ENCODE measurements around the gene ETV1.
A peak's percentile ranks its signal among the peaks of the same experiment; 100 is the strongest.
"Not testable (repeated sequence)": the region's sequence is repeated elsewhere in the genome, so short reads cannot be mapped to it uniquely, and the experiment has no call there.

ETV1 gene

DNA sequence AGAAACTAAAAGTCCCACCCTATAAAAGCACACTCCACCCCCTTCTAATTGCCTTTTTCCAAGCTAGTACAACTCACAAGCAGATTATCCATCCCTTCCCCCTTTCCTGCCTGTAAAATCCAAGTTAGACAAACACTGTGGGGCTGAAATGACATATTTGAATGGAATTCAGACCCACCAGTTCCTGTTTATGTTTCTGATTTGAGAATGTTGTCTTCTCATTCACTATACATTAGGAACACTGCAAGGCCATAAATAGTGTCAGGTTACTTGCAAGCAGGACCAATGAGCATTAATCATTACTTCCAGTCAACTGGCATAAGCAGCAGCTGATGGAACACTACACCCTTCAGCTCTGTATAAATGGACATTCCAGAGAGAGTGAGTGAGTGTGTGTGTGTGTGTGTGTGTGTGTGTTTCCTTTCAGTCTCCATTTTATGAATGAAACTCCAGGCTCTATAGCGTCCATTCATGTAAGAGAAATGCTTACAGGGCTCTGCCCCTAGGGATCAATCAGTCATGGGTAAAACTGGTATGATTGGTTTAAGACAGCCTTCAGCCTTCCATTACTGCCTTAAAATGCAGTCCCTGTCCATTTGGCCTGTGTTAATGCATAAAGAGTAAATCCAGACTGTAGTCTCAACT lies 69.3 kb downstream of the ETV1 start:
- DNase-seq = peak; percentile 99

DNA sequence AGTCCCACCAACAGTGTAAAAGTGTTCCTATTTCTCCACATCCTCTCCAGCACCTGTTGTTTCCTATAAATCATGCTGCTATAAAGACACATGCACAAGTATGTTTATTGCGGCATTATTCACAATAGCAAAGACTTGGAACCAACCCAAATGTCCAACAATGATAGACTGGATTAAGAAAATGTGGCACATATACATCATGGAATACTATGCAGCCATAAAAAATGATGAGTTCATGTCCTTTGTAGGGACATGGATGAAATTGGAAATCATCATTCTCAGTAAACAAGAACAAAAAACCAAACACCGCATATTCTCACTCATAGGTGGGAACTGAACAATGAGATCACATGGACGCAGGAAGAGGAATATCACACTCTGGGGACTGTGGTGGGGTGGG lies 71.1 kb downstream of the ETV1 start:
- DNase-seq = not testable (repeated sequence)

GRCh38 chr7:13917103-13917502 lies 72.4 kb downstream of the ETV1 start:
- DNase-seq = not testable (repeated sequence)

DNA sequence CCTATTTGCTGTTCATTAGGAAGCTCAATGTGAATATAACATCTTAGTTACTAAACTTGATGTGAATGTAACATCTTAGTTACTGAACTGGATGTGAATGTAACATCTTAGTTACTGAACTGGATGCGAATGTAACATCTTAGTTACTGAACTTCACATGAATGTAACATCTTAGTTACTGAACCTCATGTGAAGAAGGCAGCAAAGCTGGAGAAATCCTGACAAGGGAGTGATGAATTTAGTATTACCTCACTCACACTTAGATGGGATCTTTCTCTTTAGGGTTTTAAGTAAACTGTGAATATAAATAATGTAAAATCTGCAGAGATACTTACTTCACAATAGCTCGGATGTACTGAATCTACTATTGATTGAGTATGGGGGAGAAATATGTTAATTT lies 73.6 kb downstream of the ETV1 start:
- no peak for DNase-seq

- DNase-seq = no peak
Measured at GRCh38 chr7:13912715-13913278, 76.7 kb downstream of the ETV1 start.

GRCh38 chr7:13911909-13912308 lies 77.6 kb downstream of the ETV1 start:
- DNase-seq = peak; percentile 5

- no peak for DNase-seq
Measured at GRCh38 chr7:13910805-13911551, 78.5 kb downstream of the ETV1 start.

- DNase-seq = no peak
Measured at GRCh38 chr7:13908667-13909397, 80.6 kb downstream of the ETV1 start.

- no peak for DNase-seq
Measured at GRCh38 chr7:13907831-13908230, 81.6 kb downstream of the ETV1 start.

DNA sequence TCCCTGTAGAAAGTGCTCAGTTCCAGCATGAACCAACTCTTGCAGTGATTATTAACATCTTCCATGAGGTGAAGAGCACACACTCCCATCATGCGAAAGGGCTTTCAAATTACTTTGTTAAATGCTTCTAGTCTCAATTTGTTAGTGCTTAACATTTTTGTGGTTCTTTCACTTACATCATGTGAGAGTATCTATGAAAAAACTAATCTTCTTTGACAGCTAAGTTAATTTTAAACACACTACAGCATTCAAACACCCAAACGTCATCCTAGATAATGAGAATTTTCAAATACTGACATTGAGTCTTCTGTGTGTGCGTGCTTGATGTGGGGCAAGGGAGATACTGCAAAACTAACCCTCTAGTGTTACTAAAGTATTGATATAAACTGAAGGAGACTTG lies 84.8 kb downstream of the ETV1 start:
- no peak for DNase-seq

DNA sequence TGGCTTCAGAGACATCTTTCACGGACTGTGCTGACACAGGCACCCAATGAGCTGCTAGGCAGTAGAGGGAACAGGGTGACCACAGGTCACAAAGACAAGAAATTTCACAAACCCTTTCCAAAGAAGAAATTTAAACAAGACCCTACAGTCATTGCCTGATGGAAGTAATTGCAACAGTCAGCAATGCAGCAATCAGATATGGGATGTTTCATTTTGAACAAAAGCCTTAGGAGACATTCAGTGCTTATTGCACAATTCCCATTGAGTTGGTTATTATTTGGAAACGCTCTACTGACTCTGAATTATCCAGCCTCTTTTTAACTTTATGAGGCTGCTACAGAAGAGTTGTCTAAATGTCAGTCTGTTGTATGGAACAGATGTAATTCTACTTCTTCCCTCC lies 85.5 kb downstream of the ETV1 start:
- DNase-seq = no peak

GRCh38 chr7:13901577-13901976 lies 87.9 kb downstream of the ETV1 start:
- no peak for DNase-seq

- DNase-seq = no peak
Measured at GRCh38 chr7:13898957-13899670, 90.4 kb downstream of the ETV1 start.

DNA sequence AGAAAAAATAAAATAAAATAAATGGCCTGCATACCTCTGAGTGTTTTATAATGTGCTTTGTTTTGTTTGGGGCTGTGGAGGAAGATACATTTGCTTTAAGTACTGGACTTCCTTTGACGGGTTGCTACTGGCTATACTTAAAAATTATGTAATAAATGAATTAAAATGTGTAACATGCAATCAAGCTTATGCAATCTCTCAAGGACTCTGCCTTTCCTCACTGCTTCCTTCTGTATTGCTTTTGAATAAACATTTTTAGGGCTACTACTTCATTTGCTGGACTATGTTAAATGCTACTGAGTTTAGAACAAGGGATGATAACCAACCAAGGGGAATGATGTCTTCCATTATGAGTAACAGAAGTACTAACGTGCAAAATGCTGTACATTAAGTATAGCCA lies 91.6 kb downstream of the ETV1 start:
- no peak for DNase-seq

GRCh38 chr7:13894954-13895353 lies 94.5 kb downstream of the ETV1 start:
- DNase-seq = no peak

DNA sequence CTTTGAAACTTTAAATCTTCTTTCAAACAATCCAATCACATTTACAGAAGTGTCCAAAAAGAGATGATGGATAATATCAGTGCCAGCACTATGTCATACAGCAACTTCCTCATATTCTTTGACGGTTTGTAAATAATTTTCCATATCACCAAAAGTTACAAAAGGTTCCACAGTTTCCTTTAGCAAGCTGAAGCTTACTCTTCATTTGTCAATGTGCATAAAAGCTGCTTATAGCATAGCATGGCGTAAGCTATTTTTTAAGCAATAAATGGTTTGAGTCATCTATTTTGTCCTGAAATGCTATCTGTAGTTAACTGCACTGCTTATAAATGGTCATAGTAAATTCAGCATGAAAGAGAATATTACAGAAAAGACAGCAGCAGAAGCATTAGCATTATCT lies 95.1 kb downstream of the ETV1 start:
- no peak for DNase-seq

DNA sequence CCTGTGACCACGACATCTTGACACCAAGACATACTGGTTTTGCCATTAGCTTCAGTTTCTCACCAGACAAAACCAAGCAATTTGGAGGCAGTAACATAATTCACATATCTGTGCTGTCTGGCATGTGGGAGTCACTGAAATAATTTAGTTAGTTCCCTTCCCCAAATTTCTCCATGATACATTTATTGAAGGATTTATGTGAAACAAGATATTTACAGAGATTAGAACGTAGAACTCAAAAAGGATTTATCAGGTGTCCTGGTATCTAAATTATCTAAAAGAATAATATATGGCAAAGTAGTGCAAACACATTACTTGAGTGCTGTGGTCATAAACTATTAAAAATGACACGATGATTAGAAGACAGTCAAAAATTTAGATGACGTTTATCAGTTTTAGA lies 98.7 kb downstream of the ETV1 start:
- no peak for DNase-seq

- DNase-seq = no peak
Measured at GRCh38 chr7:13886356-13886755, 103.1 kb downstream of the ETV1 start.

DNA sequence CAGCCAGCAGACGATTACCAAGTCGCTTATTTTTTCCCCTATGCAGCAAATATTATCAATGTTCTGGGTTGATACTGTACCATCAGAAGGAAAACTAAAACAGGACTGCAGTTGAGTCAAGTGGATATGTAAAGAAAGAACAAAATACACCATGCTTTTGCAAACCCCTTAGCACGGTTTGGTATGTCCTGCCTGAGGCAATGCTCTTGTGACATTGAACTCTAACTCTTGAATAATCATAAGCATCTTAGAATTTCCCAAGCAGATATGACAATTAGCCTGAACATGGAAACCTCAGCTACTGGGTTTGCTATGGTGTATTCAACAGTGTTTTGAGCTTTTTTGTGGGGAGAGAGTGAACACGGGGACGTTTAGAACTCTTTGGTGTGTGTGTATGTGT lies 107.4 kb downstream of the ETV1 start:
- DNase-seq = no peak

DNA sequence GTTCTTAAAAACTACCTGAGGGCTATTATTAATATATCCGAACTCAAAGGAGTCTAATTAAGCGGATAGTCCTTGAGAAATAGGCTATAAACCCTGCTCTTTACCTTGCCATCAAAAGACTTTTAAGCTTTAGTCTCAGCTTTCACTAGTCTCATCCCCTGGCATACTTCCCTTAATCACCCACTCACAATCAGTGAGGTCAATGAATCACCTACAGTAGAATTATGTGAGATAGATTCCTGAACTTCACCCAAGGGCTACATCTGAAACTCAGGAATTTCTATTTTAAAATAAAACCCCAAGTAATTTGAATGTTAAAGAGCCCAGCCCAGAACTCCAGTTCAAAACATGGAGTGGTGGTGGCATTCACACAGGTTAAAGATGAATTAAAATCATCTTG lies 108.7 kb downstream of the ETV1 start:
- DNase-seq = no peak

DNA sequence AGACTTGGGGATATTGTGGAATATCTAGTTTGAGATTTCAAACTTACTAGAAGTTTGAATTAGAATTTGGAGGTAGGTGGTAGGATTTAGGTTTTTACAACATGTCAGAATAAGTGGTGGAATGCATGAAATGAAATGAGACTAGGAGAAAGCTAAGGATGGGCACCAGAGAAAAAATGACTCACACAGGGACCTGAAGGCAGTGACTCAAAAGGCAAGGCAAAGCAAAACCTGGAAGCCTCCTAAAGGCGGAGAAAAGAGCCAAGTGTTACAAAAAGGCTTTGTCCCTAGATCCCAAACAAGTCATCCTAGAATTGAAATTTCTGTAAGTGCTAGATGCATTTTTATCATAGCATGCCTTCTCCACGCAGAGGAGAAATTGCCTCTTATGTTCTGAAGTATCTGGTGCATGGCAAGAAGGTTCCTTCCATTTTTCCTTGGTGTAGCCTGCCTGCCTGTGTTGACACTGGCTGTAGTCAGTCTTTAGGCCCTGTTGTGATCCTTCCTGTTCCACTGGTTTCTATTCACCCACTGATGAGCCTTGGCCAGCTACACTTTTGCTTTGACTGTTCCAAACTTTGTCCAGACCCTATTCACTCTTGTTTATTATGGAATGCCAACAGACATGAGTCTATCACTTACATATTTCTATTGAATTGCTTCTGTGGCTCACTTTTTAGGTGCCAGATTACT lies 109.3 kb downstream of the ETV1 start:
- DNase-seq = no peak

GRCh38 chr7:13879143-13879542 lies 110.3 kb downstream of the ETV1 start:
- no peak for DNase-seq

DNA sequence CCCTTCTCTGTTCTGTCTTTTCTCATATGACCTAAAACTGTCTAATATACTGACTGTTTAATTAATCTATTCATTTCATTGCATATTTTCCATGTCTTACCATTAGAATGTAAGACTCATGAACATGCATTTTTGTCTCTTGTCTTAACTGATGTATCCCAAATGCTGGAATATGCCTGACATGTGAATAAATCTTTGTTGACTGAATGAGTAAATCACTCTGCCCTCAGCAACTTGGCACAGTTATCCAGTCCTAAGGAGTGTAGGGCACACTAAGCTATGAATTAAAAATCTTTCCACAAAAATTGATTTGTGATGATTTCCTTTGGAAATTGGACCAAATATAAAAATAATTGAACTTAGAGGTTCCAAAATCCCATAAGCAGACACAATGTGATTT lies 111.3 kb downstream of the ETV1 start:
- DNase-seq = no peak
